Germinal center (tissue), 1 donor: ENCODE data around the gene RMI2.
A peak's percentile ranks its signal among the peaks of the same experiment; 100 is the strongest.

Experiments
- DNase-seq: peaks from one replicate; pipeline ENCODE4 v3.0.0; 2012; ENCODE audit warnings: mixed read lengths, low spot score

The RMI2 gene

GRCh38 chr16:11328172-11329070, 16.8 kb upstream of the RMI2 start:
- DNase-seq, result peak; percentile 84

- DNase-seq, result peak; percentile 67
These were observed 16.2 kb upstream of the RMI2 start for GRCh38 chr16:11329071-11329491.

GRCh38 chr16:11329891-11330290, 15.4 kb upstream of the RMI2 start:
- DNase-seq, result peak; percentile 45

GRCh38 chr16:11330526-11331237, 14.6 kb upstream of the RMI2 start:
- no peak for DNase-seq

GRCh38 chr16:11331967-11332366, 13.3 kb upstream of the RMI2 start:
- DNase-seq, result no peak

GRCh38 chr16:11333010-11333409, 12.2 kb upstream of the RMI2 start:
- no peak for DNase-seq

- no peak for DNase-seq
These were observed 11.6 kb upstream of the RMI2 start for GRCh38 chr16:11333702-11334101.

- no peak for DNase-seq
These were observed 10.3 kb upstream of the RMI2 start for GRCh38 chr16:11334831-11335404.

GRCh38 chr16:11339075-11339474, 6.2 kb upstream of the RMI2 start:
- no peak for DNase-seq

- DNase-seq, result no peak
These were observed 4.5 kb upstream of the RMI2 start for GRCh38 chr16:11340710-11341109.

GRCh38 chr16:11341371-11341770, 3.9 kb upstream of the RMI2 start:
- DNase-seq, result no peak

- no peak for DNase-seq
These were observed 3.0 kb upstream of the RMI2 start for GRCh38 chr16:11342021-11342855.

GRCh38 chr16:11346700-11347319, 1.6 kb downstream of the RMI2 start:
- DNase-seq, result no peak

GRCh38 chr16:11347831-11348230, 2.6 kb downstream of the RMI2 start:
- DNase-seq, result no peak

GRCh38 chr16:11348737-11349598, 3.7 kb downstream of the RMI2 start:
- no peak for DNase-seq

- DNase-seq, result no peak
These were observed 4.5 kb downstream of the RMI2 start for GRCh38 chr16:11349599-11350276.

- no peak for DNase-seq
These were observed 5.3 kb downstream of the RMI2 start for GRCh38 chr16:11350519-11350918.

- no peak for DNase-seq
These were observed 5.7 kb downstream of the RMI2 start for GRCh38 chr16:11350921-11351335.

- no peak for DNase-seq
These were observed 7.9 kb downstream of the RMI2 start for GRCh38 chr16:11353158-11353557.

- DNase-seq, result no peak
These were observed 9.1 kb downstream of the RMI2 start for GRCh38 chr16:11354407-11354732.
